GM18502 (cell line): Measurements from ENCODE around the gene PLCL1.
A peak's percentile ranks its signal among the peaks of the same experiment; 100 is the strongest.
"Not testable (repeated sequence)": the region's sequence is repeated elsewhere in the genome, so short reads cannot be mapped to it uniquely, and the experiment has no call there.

Experiments used
- ATAC-seq: cut with Tn5 transposase; IDR thresholded peaks from one replicate; pipeline ENCODE4 v1.9.1; 2021; ENCODE audit warnings: mild to moderate bottlenecking; ENCODE audit not compliant: unreplicated experiment, poor library complexity

PLCL1 gene

GRCh38 chr2:197985029-197985638 is 180.7 kb downstream of the PLCL1 start:
- ATAC-seq = no peak

- ATAC-seq = no peak
Observed at GRCh38 chr2:197986977-197987376, 182.6 kb downstream of the PLCL1 start.

- ATAC-seq = no peak
Observed at GRCh38 chr2:197990356-197990755, 186.0 kb downstream of the PLCL1 start.

GRCh38 chr2:197992482-197993133 is 188.2 kb downstream of the PLCL1 start:
- peak; percentile 89 for ATAC-seq

GRCh38 chr2:197993363-197993762 is 189.0 kb downstream of the PLCL1 start:
- ATAC-seq = no peak

GRCh38 chr2:197993830-197994229 is 189.4 kb downstream of the PLCL1 start:
- ATAC-seq = no peak

- ATAC-seq = no peak
Observed at GRCh38 chr2:197994751-197995150, 190.4 kb downstream of the PLCL1 start.

GRCh38 chr2:197996583-197996982 is 192.2 kb downstream of the PLCL1 start:
- ATAC-seq = no peak

GRCh38 chr2:197997083-197997541 is 192.7 kb downstream of the PLCL1 start:
- no peak for ATAC-seq

- ATAC-seq = no peak
Observed at GRCh38 chr2:197998702-197999101, 194.3 kb downstream of the PLCL1 start.

GRCh38 chr2:198000417-198000816 is 196.0 kb downstream of the PLCL1 start:
- no peak for ATAC-seq

GRCh38 chr2:198004173-198004572 is 199.8 kb downstream of the PLCL1 start:
- ATAC-seq = no peak

- ATAC-seq = peak; percentile 86
Observed at GRCh38 chr2:198004921-198005829, 200.8 kb downstream of the PLCL1 start.

- no peak for ATAC-seq
Observed at GRCh38 chr2:198006733-198007132, 202.3 kb downstream of the PLCL1 start.

GRCh38 chr2:198008230-198008629 is 203.8 kb downstream of the PLCL1 start:
- peak; percentile 32 for ATAC-seq

- ATAC-seq = no peak
Observed at GRCh38 chr2:198012025-198012424, 207.6 kb downstream of the PLCL1 start.

- no peak for ATAC-seq
Observed at GRCh38 chr2:198016243-198016642, 211.8 kb downstream of the PLCL1 start.

GRCh38 chr2:198017068-198017467 is 212.7 kb downstream of the PLCL1 start:
- no peak for ATAC-seq

GRCh38 chr2:198028955-198029354 is 224.6 kb downstream of the PLCL1 start:
- ATAC-seq = no peak

- not testable (repeated sequence) for ATAC-seq
Observed at GRCh38 chr2:198029576-198029975, 225.2 kb downstream of the PLCL1 start.

- no peak for ATAC-seq
Observed at GRCh38 chr2:198033626-198034025, 229.2 kb downstream of the PLCL1 start.
